HG02610 (cell line): ENCODE measurements around the gene BAZ1B.

Experiments
- ATAC-seq: cut with Tn5 transposase; IDR thresholded peaks from one replicate; pipeline ENCODE4 v1.9.1; 2021; ENCODE audit warnings: mild to moderate bottlenecking, moderate library complexity; ENCODE audit not compliant: unreplicated experiment

Gene BAZ1B

GRCh38 chr7:73394422-73394821 is 127.7 kb downstream of the BAZ1B start:
- no peak for ATAC-seq

GRCh38 chr7:73391396-73391795 is 130.7 kb downstream of the BAZ1B start:
- no peak for ATAC-seq
